Stomach smooth muscle (tissue), 2 donors: ENCODE data around the gene MNX1.

Source experiments
- H3K27ac ChIP-seq: one replicate; pipeline ENCODE4 v1.7.0; 2013; ENCODE audit warnings: mild to moderate bottlenecking, low read length, inconsistent platforms
- H3K27me3 ChIP-seq, 2 donors: one replicate each; pipeline ENCODE4 v1.7.0; 2013; ENCODE audit warnings: low read length in 2 of 2; ENCODE audit not compliant: insufficient read depth in 2 of 2, control insufficient read depth in 1 of 2
- H3K36me3 ChIP-seq, 2 donors: one replicate each; pipeline ENCODE4 v1.7.0; 2013; ENCODE audit warnings: low read length in 2 of 2; ENCODE audit not compliant: control insufficient read depth in 2 of 2, insufficient read depth in 2 of 2
- H3K4me1 ChIP-seq: one replicate; pipeline ENCODE4 v1.7.0; 2013; ENCODE audit warnings: low read length; ENCODE audit not compliant: control insufficient read depth, insufficient read depth
- H3K4me3 ChIP-seq, 2 donors: one replicate each; pipeline ENCODE4 v1.7.0; 2013; ENCODE audit warnings: low read length in 2 of 2
- H3K9ac ChIP-seq, 2 donors: one replicate each; pipeline ENCODE4 v1.7.0; 2013; ENCODE audit warnings: low read length in 2 of 2, mild to moderate bottlenecking in 1 of 2
- H3K9me3 ChIP-seq, 2 donors: one replicate each; pipeline ENCODE4 v1.7.0; 2013; ENCODE audit warnings: low read length in 2 of 2; ENCODE audit not compliant: control insufficient read depth in 2 of 2
- donor health status: healthy.
- donor health status: Pancreatic carcinoma.

The MNX1 gene

DNA sequence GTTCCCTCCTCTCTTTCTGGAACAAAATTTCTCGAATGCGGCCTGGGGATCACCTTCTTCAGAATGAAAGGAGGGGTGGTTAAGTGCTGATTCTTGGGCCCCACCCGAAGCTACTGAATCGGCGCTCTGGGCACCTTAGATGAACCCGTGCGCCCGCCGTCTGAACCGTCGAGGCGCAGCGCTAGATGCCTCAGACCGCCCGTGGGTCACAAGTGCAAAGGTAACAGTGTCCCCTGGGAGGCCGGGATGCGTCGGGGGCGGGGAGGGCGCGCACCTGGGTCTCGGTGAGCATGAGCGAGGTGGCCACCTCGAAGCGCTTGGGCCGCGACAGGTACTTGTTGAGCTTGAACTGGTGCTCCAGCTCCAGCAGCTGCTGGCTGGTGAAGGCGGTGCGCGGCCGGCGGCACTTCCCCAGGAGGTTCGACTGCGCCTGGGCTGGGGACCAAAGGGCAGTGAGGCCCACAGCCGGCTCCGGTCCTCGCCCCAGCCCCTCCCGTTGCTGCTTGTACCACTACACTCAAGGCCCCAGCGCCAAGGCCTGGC, 4.2 kb downstream of the MNX1 start:
- Histone ChIP-seq H3K36me3 (no peaks in the 10 kb centered on the region), H3K27ac (no peak overlapping the region), H3K4me3 (no peak overlapping the region), H3K27me3 (peaks cover 62 to 80% of the 10 kb centered on the region in 2 donors), H3K4me1 (peaks cover 39% of the 10 kb centered on the region), H3K9me3 (no peaks in the 10 kb centered on the region), H3K9ac (no peak overlapping the region)

DNA sequence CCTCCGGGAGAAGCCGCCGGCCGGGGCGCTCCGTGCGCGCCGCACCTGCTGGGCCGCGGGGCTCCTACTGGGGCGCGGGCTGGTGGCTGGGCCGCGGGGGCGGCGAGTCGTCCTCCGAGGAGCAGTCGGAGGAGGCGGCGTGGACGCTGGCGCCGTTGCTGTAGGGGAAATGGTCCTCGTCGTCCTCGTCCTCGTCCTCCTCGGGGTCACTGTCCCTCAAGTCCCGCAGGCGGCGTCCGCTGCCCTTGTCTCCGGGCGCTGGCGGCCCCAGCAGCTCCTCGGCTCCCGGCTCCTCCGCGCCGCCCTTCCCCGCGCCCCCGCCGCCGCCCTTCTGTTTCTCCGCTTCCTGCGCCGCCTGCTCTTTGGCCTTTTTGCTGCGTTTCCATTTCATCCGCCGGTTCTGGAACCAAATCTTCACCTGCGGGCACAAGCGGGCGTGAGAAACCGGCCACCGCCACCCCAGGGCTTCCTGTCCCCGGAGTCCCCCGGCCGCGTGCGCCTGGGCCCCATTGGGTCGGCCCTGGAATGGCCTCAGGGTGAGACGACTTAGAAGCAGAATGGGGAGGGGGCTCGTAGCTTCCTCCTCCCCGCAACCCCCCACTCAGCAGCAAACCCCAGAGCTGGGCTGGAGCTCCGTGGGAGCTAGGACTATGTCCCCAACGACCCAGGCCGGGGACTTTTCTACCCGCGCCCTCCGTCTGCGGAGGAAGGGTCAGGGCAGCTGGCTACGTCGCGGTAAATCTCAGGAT, 4.8 kb downstream of the MNX1 start:
- Histone ChIP-seq H3K9me3 (no peaks in the 10 kb centered on the region), H3K27ac (no peak overlapping the region), H3K4me3 (no peak overlapping the region), H3K27me3 (peaks cover 64 to 81% of the 10 kb centered on the region in 2 donors), H3K36me3 (no peaks in the 10 kb centered on the region), H3K9ac (no peak overlapping the region), H3K4me1 (peaks cover 33% of the 10 kb centered on the region)

DNA sequence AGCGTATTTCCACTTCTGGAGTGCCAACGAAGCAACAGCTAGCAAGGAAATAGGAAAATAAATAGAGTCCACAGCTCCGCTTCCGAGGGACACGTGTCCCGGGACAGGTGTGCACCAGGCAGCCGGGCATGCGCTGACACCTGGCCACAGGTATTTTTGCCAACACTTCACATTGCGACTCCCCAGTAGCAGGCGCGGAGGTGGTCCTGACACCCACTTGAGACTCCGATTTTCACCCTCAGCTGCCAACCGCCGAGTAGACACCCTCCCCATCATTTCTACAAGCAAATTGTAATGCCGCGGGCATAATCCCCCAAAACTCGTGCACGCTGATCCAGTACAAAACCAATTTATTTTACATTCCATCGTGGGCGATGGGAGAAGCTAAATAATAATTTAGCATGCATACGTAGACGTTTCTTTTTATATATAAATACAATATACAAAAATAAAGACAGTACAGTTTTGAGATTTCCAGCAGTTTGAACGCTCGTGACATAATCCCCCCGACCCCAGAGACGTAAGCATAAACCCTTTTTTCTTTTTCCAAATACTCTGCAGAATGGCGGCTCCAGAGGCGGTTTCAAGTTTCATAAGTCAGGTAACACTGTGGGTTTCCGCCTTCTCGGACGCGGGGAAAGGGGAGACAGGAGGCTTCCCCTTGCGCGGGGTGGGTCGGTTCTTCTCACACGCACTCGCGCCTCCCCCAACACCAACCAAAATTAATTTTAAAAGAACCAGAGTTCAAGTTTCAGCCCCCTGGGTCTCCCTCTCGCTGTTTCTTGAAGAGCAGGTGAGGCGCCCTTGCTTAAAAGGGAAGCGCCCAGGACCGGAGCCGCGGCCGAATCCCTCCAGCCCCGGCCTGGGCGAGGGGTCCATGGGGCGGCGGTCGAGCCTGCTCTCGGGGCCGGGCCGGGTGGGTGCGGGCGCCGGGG, 5.7 kb downstream of the MNX1 start:
- Histone ChIP-seq H3K9me3 (no peaks in the 10 kb centered on the region), H3K27ac (no peak overlapping the region), H3K36me3 (no peaks in the 10 kb centered on the region), H3K27me3 (peaks cover 67 to 86% of the 10 kb centered on the region in 2 donors), H3K9ac (no peak overlapping the region), H3K4me1 (peaks cover 30% of the 10 kb centered on the region), H3K4me3 (peak overlapping the region in 1 of 2 donors; percentile 8)

DNA sequence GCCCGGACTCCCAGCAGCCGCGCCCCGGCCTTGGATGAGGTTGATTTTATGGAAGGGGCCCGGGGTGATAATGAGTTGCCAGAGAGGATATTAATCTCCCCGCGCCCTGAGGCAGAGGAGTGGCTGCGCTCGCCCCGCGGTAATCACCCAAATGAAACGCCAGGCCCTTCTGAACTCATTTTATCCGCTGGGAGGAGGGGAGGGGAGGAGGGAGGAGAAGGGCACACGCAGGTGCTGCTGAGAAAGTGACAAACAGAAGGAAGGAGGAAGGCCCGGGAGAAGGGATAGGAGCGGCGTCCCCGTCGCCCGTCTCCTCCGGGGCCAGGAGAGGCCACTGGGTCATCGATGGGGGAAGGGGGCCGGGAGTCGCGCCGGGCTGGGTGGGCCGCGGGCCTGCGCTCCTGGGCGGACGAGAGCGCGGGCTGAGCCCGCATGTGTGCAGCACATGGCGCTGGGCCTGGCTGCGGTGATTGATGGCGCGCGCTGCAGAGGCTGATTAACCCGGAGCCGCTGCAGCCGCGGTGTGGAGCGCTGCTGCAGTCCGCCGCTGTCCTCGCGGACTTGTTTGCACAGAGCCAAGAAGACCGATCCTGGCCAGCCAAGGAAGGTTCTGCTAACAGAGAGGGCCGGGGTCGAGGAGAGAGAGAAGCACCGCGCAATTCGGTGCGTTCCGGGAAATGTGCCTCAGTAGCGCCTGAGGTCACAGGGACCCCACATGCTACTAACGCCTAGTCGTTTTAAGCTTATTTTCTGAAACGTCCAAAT, 6.5 kb downstream of the MNX1 start:
- Histone ChIP-seq H3K36me3 (no peaks in the 10 kb centered on the region), H3K9ac (no peak overlapping the region), H3K4me3 (peak overlapping the region in 1 of 2 donors; percentile 8), H3K27ac (no peak overlapping the region), H3K4me1 (peaks cover 23% of the 10 kb centered on the region), H3K9me3 (no peaks in the 10 kb centered on the region), H3K27me3 (peaks cover 65 to 88% of the 10 kb centered on the region in 2 donors)

DNA sequence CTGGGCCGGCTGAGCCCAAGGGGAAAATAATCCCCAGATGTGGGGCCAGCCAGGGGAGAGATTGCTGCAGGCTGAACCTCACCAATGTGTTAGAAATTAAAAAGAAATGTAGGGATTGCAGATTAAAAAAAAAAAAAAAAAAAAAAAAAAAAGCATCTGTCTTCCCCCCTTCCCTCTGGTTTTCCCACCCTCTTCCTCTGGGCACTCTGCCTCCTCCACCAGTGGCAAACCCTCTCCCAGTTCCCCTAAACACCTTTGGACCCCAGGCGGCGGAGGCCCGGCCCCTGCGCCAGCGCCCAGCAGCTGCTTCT, 7.1 kb downstream of the MNX1 start:
- Histone ChIP-seq H3K36me3 (no peaks in the 10 kb centered on the region), H3K27me3 (peaks cover 67 to 84% of the 10 kb centered on the region in 2 donors), H3K27ac (no peak overlapping the region), H3K4me1 (peaks cover 22% of the 10 kb centered on the region), H3K9ac (no peak overlapping the region), H3K9me3 (no peaks in the 10 kb centered on the region), H3K4me3 (no peak overlapping the region)

DNA sequence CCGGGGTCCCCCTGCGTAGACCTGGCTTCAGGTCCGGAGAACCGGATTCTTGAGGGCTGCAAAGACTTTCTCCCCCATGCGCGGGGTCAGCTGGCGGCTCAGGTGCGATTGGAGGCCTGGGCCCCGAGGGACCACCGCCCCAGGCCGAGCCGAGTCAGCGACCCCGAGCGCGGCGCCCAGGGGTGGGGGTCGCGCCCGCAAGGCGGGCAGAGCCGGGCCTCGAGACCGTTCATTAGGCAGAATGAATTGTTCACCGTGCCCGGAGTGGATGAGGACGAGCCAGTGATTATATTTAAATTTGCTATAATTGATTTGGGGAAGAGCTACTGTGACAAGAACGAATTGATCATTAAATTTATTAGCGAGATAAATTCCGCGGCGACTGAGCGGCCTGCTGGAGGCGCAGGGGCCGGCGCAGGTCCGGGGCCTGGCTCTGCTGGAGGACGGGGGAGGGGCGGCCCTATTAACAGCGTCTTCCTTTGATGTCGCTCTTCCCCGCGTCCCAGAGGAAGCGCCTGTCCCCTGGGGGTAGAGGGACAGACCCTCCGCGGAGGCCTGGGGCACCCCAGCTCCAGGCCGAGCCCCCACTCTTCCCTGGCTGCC, 7.5 kb downstream of the MNX1 start:
- Histone ChIP-seq H3K27ac (no peak overlapping the region), H3K4me3 (no peak overlapping the region)

GRCh38 chr7:157001920-157002818, 8.3 kb downstream of the MNX1 start:
- Histone ChIP-seq H3K27me3 (peaks cover 61 to 76% of the 10 kb centered on the region in 2 donors), H3K27ac (no peak overlapping the region), H3K4me1 (peaks cover 22% of the 10 kb centered on the region), H3K36me3 (no peaks in the 10 kb centered on the region), H3K4me3 (no peak overlapping the region), H3K9ac (no peak overlapping the region), H3K9me3 (peaks cover 0 to 2% of the 10 kb centered on the region in 2 donors)

More for the DNA sequence above, 7.5 kb downstream of the MNX1 start:
- H3K27me3 ChIP-seq = peaks cover 65 to 79% of the 10 kb centered on the region in 2 donors
- H3K9ac ChIP-seq = no peak overlapping the region
- H3K4me1 ChIP-seq = peaks cover 22% of the 10 kb centered on the region
- no peaks in the 10 kb centered on the region for H3K9me3 ChIP-seq
- H3K36me3 ChIP-seq = no peaks in the 10 kb centered on the region

GRCh38 chr7:157000741-157001653, 9.5 kb downstream of the MNX1 start:
- Histone ChIP-seq H3K27me3 (peaks cover 54 to 72% of the 10 kb centered on the region in 2 donors), H3K9ac (no peak overlapping the region)

More at GRCh38 chr7:157000741-157001653, 9.5 kb downstream of the MNX1 start:
- H3K4me1 ChIP-seq = peaks cover 22% of the 10 kb centered on the region
- peak overlapping the region in 1 of 2 donors; percentile 24 for H3K4me3 ChIP-seq
- peaks cover 0 to 8% of the 10 kb centered on the region in 2 donors for H3K9me3 ChIP-seq
- H3K36me3 ChIP-seq = no peaks in the 10 kb centered on the region
- no peak overlapping the region for H3K27ac ChIP-seq
